Activated CD4-positive, alpha-beta T cell treated with anti-CD3 and anti-CD28 coated beads, Interleukin-2, Interleukin-6, amounts not matched to agents 100 ng/mL and 50 ng/mL, durations not matched to agents 16 hours and 8 hours (primary cell): Measurements from ENCODE around the gene MARS1.
"Not testable (repeated sequence)": the region's sequence is repeated elsewhere in the genome, so short reads cannot be mapped to it uniquely, and the experiment has no call there.

Experiments used
- DNase-seq: peaks from one replicate; pipeline ENCODE4 v3.0.0-alpha.2; 2020

The MARS1 gene

DNA sequence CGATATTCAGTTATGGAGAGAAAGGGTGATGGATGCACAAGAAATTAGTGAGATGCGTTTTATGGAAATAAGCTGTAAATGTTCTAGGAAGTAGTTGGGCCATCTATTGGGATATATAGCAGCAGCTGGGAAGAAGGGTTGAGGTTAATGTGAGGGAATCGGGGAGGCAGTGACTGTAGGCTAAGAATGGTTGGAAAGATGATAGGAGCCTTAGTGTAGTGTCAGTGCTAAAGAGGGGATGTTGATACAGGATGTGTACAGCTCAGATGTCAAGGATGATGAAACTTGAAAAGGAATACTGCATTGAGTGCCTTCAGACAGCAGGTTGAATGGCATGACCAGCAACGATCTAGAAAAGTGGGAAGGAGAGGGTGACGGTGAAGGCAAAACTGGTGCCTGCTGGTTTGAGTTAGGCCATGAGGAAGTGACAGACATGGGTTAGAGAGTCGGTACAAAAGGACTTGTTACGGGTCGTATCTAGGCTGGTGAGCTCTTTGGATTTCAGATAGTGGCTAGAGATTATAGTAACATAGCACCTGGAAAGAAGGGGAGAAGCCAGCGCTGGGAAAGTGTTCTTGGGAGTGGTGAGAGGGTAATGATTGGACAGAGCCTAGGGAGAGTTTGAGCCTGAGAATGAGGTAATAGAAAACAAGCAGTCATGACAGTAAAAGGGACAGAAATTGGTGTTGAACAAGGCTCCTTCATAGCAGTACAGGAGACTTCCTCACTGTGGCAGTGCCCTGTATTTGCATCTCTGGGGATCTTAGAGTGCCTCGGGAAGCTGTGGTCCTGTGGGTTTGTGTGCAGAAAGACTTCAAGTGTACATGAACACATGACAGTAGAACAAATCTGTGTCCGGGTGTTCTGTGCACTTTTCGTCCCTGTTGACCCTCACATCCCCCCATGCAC, 9.6 kb downstream of the MARS1 start:
- no peak for DNase-seq

DNA sequence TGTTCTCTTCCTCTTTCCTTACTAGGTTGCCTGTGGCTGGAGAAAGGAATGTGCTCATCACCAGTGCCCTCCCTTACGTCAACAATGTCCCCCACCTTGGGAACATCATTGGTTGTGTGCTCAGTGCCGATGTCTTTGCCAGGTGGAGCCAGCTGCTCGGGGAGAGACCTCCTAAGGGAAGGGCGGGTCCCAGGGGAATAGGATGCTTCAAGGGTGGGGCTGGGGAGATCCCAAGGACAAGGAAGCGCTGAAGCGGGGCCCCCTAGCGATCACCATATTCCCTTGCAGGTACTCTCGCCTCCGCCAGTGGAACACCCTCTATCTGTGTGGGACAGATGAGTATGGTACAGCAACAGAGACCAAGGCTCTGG, 10.2 kb downstream of the MARS1 start:
- DNase-seq = no peak

DNA sequence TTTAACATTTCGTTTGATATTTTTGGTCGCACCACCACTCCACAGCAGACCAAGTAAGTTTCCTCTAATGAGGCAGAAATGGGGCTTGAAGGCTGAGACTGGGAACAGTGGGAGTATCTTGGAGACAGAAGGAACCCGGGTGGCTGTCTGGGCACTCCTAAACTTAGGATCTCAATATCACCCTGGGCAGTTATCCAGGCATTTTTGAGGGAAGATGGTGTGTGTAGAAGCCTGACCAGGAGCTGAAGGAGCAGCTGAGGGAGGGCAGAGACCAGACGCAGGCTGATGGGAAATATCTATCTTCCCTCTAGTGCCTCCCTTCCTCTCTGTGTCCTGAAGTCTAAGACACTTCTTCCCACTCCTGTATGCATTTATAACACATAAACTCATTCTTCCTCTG, 10.7 kb downstream of the MARS1 start:
- no peak for DNase-seq

DNA sequence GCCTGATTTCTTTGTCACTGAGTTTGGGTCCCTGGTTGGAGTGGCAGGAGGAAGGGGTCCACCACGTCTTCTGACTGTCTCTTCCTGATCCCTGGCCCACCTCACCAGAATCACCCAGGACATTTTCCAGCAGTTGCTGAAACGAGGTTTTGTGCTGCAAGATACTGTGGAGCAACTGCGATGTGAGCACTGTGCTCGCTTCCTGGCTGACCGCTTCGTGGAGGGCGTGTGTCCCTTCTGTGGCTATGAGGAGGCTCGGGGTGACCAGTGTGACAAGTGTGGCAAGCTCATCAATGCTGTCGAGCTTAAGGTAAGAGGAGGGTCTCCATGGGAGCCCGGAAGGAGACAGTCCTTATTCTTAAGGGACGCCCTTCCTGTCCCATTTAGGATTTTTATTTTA, 12.3 kb downstream of the MARS1 start:
- DNase-seq = no peak

DNA sequence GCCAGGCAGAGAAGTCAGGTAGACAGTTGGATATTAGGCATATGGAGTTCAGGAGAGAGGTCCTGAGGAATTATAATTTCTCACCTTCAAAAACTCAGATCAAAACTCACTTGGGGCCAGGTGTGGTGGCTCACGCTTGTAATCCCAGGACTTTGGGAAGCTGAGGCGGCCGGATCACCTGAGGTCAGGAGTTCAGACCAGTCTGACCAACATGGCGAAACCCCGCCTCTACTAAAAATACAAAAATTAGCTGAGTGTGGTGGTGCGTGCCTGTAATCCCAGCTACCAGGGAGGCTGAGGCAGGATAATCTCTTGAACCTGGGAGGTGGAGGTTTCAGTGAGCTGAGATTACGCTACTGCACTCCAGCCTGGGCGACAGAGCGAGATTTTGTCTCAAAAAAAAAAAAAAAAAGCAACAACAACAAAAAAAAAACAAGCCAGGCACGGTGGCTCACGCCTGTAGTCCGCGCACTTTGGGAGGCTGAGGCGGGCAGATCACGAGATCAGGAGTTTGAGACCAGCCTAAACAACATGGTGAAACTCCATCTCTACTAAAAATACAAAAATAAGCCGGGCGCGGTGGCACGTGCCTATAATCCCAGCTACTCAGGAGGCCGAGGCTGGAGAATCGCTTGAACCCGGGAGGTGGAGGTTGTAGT, 14.6 kb downstream of the MARS1 start:
- DNase-seq = not testable (repeated sequence)

- DNase-seq = not testable (repeated sequence)
Measured at GRCh38 chr12:57506541-57506940, 18.7 kb downstream of the MARS1 start.

DNA sequence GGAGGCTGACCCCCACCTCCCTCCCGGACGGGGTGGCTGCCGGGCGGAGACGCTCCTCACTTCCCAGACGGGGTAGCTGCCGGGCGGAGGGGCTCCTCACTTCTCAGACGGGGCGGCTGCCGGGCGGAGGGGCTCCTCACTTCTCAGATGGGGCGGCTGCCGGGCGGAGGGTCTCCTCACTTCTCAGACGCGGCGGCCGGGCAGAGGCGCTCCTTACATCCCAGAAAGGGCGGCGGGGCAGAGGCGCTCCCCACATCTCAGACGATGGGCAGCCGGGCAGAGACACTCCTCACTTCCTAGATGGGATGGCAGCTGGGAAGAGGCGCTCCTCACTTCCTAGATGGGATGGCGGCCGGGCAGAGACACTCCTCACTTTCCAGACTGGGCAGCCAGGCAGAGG, 19.9 kb downstream of the MARS1 start:
- not testable (repeated sequence) for DNase-seq

DNA sequence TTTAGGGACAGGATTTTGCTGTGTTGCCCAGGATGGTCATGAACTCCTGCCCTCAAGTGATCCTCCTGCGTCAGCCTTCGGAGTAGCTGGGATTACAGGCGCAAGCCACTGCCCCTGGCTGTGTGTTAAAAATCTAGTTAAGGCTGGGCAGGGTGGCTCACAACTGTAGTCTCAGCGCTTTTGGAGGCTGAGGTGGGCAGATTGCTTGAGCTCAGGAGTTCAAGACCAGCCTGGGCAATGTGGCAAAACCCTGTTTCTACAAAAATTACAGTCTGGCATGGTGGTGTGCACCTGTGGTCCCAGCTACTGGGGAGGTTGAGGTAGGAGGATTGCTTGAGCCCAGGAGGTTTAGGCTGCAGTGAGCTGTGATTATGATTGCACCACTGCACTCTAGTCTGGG, 23.3 kb downstream of the MARS1 start:
- no peak for DNase-seq

GRCh38 chr12:57511588-57512325, 23.9 kb downstream of the MARS1 start:
- DNase-seq = no peak

GRCh38 chr12:57512665-57513064, 24.8 kb downstream of the MARS1 start:
- DNase-seq = no peak

- DNase-seq = no peak
Measured at GRCh38 chr12:57513266-57513665, 25.4 kb downstream of the MARS1 start.

DNA sequence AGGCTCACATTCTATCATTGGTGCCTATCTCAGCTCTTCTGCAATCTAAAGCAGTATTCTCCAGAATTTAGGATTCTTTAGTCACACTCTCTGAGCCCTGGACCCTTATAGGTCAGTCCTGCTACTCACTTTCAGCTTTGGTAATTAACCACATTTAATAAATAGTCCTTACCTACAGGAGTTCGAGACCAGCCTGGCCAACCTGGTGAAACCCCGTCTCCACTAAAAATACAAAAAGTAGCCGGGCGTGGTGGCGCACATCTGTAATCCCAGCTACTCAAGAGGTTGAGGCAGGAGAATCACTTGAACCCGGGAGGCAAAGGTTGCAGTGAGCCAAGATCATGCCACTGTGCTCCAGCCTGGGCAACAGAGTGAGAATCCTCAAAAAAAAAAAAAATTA, 25.8 kb downstream of the MARS1 start:
- DNase-seq = not testable (repeated sequence)

DNA sequence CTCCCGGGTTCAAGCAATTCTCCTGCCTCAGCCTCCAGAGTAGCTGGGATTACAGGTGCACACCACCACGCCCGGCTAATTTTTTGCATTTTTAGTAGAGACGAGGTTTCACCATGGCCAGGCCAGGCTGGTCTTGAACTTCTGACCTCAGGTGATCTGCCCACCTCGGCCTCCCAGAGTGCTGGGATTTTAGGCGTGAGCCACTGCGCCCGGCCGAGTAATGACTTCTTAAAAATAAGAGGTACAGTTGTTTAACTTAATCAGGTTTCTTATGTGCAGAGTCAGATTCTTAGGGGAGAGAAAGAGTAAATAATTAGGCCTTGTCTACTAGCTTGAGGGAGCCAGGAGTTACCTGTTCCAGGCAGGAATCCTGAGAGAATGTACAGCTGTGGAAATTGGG, 26.4 kb downstream of the MARS1 start:
- not testable (repeated sequence) for DNase-seq

GRCh38 chr12:57514720-57515407, 27.0 kb downstream of the MARS1 start:
- no peak for DNase-seq

DNA sequence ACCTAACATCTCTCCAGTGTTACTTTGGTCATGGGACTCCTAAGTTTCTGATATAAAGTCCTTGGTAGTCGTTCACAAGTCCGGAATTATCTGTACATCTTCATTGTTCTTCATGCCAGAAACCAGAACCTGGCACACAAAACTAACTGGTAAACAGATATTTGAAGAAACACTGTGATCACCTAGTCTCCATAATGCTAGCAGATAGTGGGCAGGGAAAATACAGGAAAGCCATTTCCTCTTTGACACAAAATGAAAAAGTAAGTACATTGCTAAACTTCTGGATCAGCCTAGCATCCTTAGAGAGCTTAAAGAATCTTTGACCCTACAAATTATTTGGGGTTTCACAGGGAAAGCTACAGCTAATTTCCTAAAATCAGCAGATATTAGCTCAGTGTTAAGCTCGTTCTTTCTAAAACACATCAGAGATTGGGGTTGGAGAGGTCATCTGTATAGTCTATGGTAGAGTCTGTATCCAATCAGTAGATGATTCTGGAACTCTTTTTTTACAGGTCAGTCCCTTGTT, 27.6 kb downstream of the MARS1 start:
- DNase-seq = no peak

- no peak for DNase-seq
Measured at GRCh38 chr12:57515934-57516541, 28.2 kb downstream of the MARS1 start.

GRCh38 chr12:57516617-57517153, 28.8 kb downstream of the MARS1 start:
- no peak for DNase-seq

DNA sequence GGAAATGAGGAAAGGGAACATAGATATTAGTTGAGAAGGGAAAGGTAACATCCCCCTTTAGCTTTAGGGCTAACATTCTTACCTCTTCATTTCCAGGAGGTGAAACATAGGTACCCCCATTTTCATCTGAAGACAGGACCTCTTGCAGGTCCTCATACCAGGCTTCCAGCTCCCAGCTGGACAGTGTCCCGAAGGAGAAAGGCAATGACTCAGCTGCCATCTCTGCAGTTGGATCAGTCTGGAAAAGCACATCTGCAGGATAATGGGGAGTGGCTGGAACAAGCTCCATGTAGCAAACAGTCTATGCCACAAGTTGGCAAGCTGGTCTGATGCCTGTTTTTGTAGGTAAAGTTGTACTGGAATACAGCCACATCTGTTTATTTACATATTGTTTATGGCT, 29.3 kb downstream of the MARS1 start:
- DNase-seq = no peak

DNA sequence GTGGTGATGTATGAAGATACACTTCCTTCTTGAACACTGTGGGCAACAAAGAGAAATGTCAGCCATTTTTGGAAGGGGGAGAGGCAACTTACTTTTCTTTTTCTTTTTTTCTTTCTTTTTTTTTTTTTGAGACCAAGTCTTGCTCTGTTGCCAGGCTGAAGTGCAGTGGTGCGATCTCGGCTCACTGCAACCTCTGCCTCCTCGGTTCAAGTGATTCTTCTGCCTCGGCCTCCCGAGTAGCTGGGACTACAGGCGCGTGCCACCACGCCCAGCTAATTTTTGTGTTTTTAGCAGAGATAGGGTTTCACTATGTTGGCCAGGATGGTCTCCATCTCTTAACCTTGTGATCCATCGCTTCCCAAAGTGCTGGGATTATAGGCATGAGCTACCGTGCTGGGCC, 29.9 kb downstream of the MARS1 start:
- DNase-seq = not testable (repeated sequence)

DNA sequence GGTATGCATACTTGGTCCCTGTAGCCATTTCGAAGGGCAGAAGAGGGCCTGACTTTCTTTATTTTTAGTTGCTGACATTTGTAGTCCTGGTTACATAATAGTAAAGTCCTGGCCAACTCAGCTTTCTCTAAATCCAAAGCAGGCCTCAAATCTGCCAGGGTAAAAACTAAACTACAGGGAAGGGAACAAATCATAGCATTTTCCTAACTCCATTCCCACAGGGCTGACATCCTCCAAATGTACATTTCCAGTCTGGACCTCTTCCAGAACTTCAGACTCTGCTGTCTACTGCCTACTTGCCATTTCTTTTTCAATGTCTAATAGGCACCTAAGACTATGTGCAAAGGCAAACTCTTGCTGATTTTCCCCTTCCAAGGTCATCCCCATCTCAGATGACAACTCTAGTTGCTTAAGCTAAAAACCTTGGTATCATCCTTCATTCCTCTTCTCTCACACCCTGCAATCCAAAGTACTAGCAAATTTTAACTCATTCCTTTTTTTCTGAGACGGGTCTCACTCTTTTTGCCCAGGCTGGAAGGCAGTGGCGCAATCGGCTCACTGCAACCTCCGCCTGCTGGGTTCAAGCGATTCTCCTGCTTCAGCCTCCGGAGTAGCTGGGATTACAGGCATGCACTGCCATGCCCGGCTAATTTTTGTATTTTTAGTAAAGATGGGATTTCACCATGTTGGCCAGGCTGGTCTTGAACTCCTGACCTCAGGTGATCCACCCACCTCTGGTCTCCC, 30.5 kb downstream of the MARS1 start:
- no peak for DNase-seq
